Liver (tissue), 9 donors: ENCODE data around the gene LMTK2. TPM values are rescaled to one million over a fixed set of nuclear protein-coding genes. Genes with fewer than 3 reads are reported as not detected.

Experiments used
- DNase-seq: peaks from one replicate; pipeline ENCODE4 v3.0.0-alpha.2; 2017; ENCODE audit warnings: low spot score
- H3K27ac ChIP-seq, 2 donors: one replicate each; pipeline ENCODE4 v1.7.0; 2013; ENCODE audit warnings: inconsistent platforms in 2 of 2, low read length in 2 of 2, control low read depth in 1 of 2, low read depth in 1 of 2, mild to moderate bottlenecking in 1 of 2
- H3K27me3 ChIP-seq, 4 donors: one replicate each; pipeline versions ENCODE4 v1.6.1 to v1.7.0; 2013; ENCODE audit warnings: low read length in 3 of 4, inconsistent platforms in 1 of 4, mild to moderate bottlenecking in 1 of 4, moderate library complexity in 1 of 4; ENCODE audit not compliant: control insufficient read depth in 4 of 4, insufficient read depth in 4 of 4
- H3K36me3 ChIP-seq, 4 donors: one replicate each; pipeline versions ENCODE4 v1.6.1 to v1.7.0; 2013; ENCODE audit warnings: low read length in 3 of 4, mild to moderate bottlenecking in 3 of 4, low read depth in 1 of 4, moderate library complexity in 1 of 4; ENCODE audit not compliant: control insufficient read depth in 4 of 4, insufficient read depth in 3 of 4
- H3K4me1 ChIP-seq, 4 donors: one replicate each; pipeline versions ENCODE4 v1.6.1 to v1.7.0; 2013; ENCODE audit warnings: low read length in 3 of 4, mild to moderate bottlenecking in 3 of 4, moderate library complexity in 1 of 4; ENCODE audit not compliant: control insufficient read depth in 4 of 4, insufficient read depth in 4 of 4
- H3K4me3 ChIP-seq, 3 donors: one replicate each; pipeline versions ENCODE4 v1.6.1 to v1.7.0; 2013; ENCODE audit warnings: low read length in 3 of 3, control low read depth in 1 of 3, low read depth in 1 of 3, mild to moderate bottlenecking in 1 of 3
- H3K9ac ChIP-seq, 2 donors: one replicate each; pipeline ENCODE4 v1.7.0; 2013; ENCODE audit warnings: low read length in 2 of 2, mild to moderate bottlenecking in 2 of 2, moderate library complexity in 2 of 2, control low read depth in 1 of 2, low read depth in 1 of 2
- H3K9me3 ChIP-seq, 4 donors: one replicate each; pipeline versions ENCODE4 v1.6.1 to v1.7.0; 2013; ENCODE audit warnings: low read length in 3 of 4; ENCODE audit not compliant: control insufficient read depth in 4 of 4
- EGR1 ChIP-seq, 2 donors: IDR thresholded peaks; 2 replicates each; pipeline ENCODE4 v1.6.1; 2016 to 2018; ENCODE audit warnings: antibody characterized with exemption in 2 of 2, low read depth in 2 of 2
- FOXA1 ChIP-seq: IDR thresholded peaks from 2 replicates; pipeline ENCODE4 v1.6.1; 2016; ENCODE audit warnings: antibody characterized with exemption
- FOXA2 ChIP-seq: IDR thresholded peaks from 2 replicates; pipeline ENCODE4 v1.6.1; 2016; ENCODE audit warnings: antibody characterized with exemption
- GABPA ChIP-seq, 2 donors: IDR thresholded peaks in 1 of 2; conservative IDR thresholded peaks in 1 of 2; 2 replicates each; pipeline ENCODE4 v1.6.1; 2016; ENCODE audit warnings: antibody characterized with exemption in 2 of 2, mild to moderate bottlenecking in 1 of 2, moderate library complexity in 1 of 2
- HNF4A ChIP-seq, 2 donors: conservative IDR thresholded peaks; 2 replicates each; pipeline ENCODE4 v1.6.1; 2016; ENCODE audit warnings: antibody characterized with exemption in 2 of 2, mild to moderate bottlenecking in 2 of 2
- HNF4G ChIP-seq: IDR thresholded peaks from 2 replicates; pipeline ENCODE4 v1.6.1; 2016; ENCODE audit warnings: antibody characterized with exemption
- JUND ChIP-seq, 2 donors: IDR thresholded peaks; 2 replicates each; pipeline ENCODE4 v1.6.1; 2016; ENCODE audit warnings: antibody characterized with exemption in 2 of 2
- NR2F2 ChIP-seq: IDR thresholded peaks from 2 replicates; pipeline ENCODE4 v1.6.1; 2016; ENCODE audit warnings: antibody characterized with exemption
- RAD21 ChIP-seq, 2 donors: IDR thresholded peaks; 2 replicates each; pipeline ENCODE4 v1.6.1; 2016; ENCODE audit warnings: antibody characterized with exemption in 2 of 2, mild to moderate bottlenecking in 2 of 2
- RXRA ChIP-seq, 2 donors: IDR thresholded peaks; 2 replicates each; pipeline ENCODE4 v1.6.1; 2017 to 2018; ENCODE audit warnings: antibody characterized with exemption in 2 of 2, mild to moderate bottlenecking in 1 of 2
- SP1 ChIP-seq: IDR thresholded peaks from 2 replicates; pipeline ENCODE4 v1.6.1; 2018; ENCODE audit warnings: antibody characterized with exemption, mild to moderate bottlenecking
- TAF1 ChIP-seq: conservative IDR thresholded peaks from 2 replicates; pipeline ENCODE4 v1.6.1; 2016; ENCODE audit warnings: antibody characterized with exemption, mild to moderate bottlenecking
- YY1 ChIP-seq: IDR thresholded peaks from 2 replicates; pipeline ENCODE4 v1.6.1; 2016; ENCODE audit warnings: antibody characterized with exemption, mild to moderate bottlenecking
- WGBS: extraction: QIAGEN DNeasy Blood & Tissue Kit; methylation state at CpG from one replicate; pipeline ENCODE4 v1.1.7; 2013; 5-methylcytosine and 5-hydroxymethylcytosine counted together
- polyA plus RNA-seq, 2 donors: library from polyadenylated mRNA; stranded (reverse) in 1 of 2; unstranded in 1 of 2; fragments of 200-250 nt in 1 of 2; fragments of >200 nt in 1 of 2; fragmentation: Nextera tagmentation in 1 of 2; extraction: Ambion mirVana in 1 of 2; gene quantifications; one replicate each; pipeline versions ENCODE4 v1.2.1 to v1.2.3, GENCODE V29; 2013 to 2015
- total RNA-seq, 2 donors: library from RNA; depleted of rRNA; stranded (reverse); fragments of >200 nt; gene quantifications; one replicate each; pipeline ENCODE4 v1.2.3, GENCODE V29; 2014
- TF ChIP-seq, protein P1 (sequence below): IDR thresholded peaks from 2 replicates; pipeline ENCODE4 v1.6.1; 2016; ENCODE audit warnings: antibody characterized with exemption
- TF ChIP-seq, protein P2 (sequence below): IDR thresholded peaks from 2 replicates; pipeline ENCODE4 v1.6.1; 2016; ENCODE audit warnings: antibody characterized with exemption
- TF ChIP-seq, protein P3 (sequence below): IDR thresholded peaks from 2 replicates; pipeline ENCODE4 v1.6.1; 2016; ENCODE audit warnings: antibody characterized with exemption
- TF ChIP-seq, protein P4 (sequence below): IDR thresholded peaks from 2 replicates; pipeline ENCODE4 v1.6.1; 2016; ENCODE audit warnings: antibody characterized with exemption, mild to moderate bottlenecking
- TF ChIP-seq, protein P5 (sequence below): fragments of 150-350 bp; IDR thresholded peaks from 2 replicates; pipeline ENCODE4 v1.5.1; 2017; ENCODE audit warnings: improper control_type of control experiment, low read depth, low read length; ENCODE audit not compliant: missing input control
- donor health status: healthy.
- donor health status: healthy.
- donor health status: healthy.
- donor health status: healthy.
- donor health status: healthy.

Gene LMTK2
- total and polyA plus RNA-seq, 4 donors: 3.1 to 14.3 (median 9.0) TPM

DNA sequence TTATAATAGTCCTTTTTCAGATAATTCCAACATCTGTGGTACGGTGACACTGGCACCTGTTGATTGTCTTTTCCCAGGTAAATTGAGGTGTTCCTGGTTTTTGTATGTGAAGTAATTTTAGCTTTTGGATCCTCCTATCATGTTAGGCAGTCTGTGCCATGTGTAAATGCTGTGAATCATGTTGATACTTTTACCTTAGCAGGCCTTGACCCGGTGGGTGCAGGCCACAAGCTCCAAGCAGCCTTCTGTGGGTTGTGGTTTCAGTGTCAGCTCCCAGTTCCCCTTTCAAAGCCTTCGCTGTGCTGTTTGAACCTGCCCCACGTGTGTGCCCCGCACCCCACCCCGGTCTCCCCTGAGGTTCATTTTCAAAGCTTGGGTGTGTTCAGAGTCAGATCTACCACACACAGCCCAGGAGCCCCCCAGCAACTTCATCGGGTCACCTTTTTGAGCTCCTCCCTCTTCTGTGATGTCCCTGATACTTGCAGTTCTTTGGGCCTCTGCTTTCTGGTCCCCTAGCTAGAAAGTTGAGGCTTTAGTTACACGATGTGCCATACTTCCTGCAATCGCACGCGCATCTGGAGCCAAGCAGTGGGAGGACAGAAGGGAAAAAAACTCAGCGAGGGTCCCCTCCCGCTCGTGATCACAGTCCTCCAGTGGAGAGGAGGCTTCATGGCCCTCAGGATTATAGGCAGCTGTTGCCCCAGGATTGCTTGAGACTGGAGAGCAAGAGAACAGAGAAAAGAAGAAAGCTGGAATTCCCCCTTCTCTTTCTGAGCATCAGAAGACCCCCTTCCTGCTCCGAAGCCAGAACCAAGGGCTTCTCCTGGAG lies 95.9 kb downstream of the LMTK2 start:
- Histone ChIP-seq H3K9me3 (no peaks in the 10 kb centered on the region), H3K9ac (no peak overlapping the region), H3K4me3 (no peak overlapping the region), H3K27me3 (no peaks in the 10 kb centered on the region), H3K36me3 (peaks cover 4 to 27% (median 10%) of the 10 kb centered on the region in 4 donors), H3K4me1 (no peaks in the 10 kb centered on the region), H3K27ac (peak overlapping the region in 1 of 2 donors; percentile 25)
- 82% methylated on average over 15 of the region's 15 CpGs for WGBS
- TF ChIP-seq JUND (IDR thresholded peaks at IDR 0.05): no peak
- TF ChIP-seq, protein P1, sequence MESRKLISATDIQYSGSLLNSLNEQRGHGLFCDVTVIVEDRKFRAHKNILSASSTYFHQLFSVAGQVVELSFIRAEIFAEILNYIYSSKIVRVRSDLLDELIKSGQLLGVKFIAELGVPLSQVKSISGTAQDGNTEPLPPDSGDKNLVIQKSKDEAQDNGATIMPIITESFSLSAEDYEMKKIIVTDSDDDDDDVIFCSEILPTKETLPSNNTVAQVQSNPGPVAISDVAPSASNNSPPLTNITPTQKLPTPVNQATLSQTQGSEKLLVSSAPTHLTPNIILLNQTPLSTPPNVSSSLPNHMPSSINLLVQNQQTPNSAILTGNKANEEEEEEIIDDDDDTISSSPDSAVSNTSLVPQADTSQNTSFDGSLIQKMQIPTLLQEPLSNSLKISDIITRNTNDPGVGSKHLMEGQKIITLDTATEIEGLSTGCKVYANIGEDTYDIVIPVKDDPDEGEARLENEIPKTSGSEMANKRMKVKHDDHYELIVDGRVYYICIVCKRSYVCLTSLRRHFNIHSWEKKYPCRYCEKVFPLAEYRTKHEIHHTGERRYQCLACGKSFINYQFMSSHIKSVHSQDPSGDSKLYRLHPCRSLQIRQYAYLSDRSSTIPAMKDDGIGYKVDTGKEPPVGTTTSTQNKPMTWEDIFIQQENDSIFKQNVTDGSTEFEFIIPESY: no peak
- TF ChIP-seq SP1: no peak
- no peak for TF ChIP-seq HNF4G
- TF ChIP-seq YY1: no peak
- TF ChIP-seq, protein P2, sequence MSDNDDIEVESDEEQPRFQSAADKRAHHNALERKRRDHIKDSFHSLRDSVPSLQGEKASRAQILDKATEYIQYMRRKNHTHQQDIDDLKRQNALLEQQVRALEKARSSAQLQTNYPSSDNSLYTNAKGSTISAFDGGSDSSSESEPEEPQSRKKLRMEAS: no peak
- TF ChIP-seq GABPA (IDR thresholded peaks at IDR 0.05 in 1 of 2, conservative IDR thresholded peaks at IDR 0.05 in 1 of 2): no peak
- TF ChIP-seq FOXA2: no peak
- TF ChIP-seq NR2F2: no peak
- TF ChIP-seq, protein P3, sequence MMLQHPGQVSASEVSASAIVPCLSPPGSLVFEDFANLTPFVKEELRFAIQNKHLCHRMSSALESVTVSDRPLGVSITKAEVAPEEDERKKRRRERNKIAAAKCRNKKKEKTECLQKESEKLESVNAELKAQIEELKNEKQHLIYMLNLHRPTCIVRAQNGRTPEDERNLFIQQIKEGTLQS: no peak
- peak; percentile 27 for DNase-seq

DNA sequence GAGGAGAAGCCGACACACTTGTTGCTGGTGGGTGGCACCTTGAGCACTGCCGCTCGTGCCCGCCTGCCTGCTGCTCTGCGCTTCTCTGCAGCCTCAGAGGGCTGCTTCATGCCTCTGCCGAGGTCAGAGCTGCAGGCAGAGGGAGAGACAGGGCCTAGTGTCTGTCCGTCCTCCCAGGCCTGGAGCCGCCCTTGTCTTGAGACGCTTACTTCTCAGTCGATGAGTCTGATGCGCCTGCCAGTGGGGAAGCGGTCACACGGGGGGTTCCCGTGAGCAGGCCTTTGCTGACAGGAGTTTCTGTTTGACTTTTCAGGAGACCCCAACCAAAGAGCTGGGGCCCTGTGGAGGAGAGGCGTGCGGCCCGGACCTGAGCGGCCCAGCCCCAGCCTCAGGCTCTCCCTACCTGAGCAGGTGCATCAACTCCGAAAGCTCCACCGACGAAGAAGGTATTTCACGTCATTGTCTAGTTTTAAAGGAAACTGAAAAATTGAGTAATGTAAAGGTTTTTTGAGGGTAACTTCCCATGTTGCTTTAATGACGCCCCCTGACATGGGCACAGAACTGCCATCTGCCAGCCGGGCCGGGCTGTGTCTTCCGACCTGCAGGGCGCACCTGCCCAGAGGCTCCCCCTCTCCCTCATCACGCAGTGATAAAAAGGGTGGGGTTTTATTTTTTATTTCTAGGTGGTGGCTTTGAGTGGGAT lies 96.8 kb downstream of the LMTK2 start:
- no peak overlapping the region for H3K9ac ChIP-seq
- no peaks in the 10 kb centered on the region for H3K27me3 ChIP-seq
- H3K27ac ChIP-seq: no peak overlapping the region
- no peak for DNase-seq
- H3K36me3 ChIP-seq: peaks cover 5 to 27% (median 11%) of the 10 kb centered on the region in 4 donors
- no peak overlapping the region for H3K4me3 ChIP-seq
- TF ChIP-seq HNF4A (conservative IDR thresholded peaks at IDR 0.05) (no peak), HNF4G (no peak), NR2F2 (no peak), RAD21 (IDR thresholded peaks at IDR 0.05) (no peak), FOXA1 (no peak), EGR1 (IDR thresholded peaks at IDR 0.05; ENCODE audit: low read depth in 2 of 2) (no peak), GABPA (IDR thresholded peaks at IDR 0.05 in 1 of 2, conservative IDR thresholded peaks at IDR 0.05 in 1 of 2) (no peak), JUND (IDR thresholded peaks at IDR 0.05) (no peak), YY1 (no peak), TAF1 (no peak), RXRA (IDR thresholded peaks at IDR 0.05) (no peak), SP1 (no peak), FOXA2 (no peak)
- TF ChIP-seq, protein P3: no peak
- TF ChIP-seq, protein P1: no peak
- TF ChIP-seq, protein P2: no peak
- TF ChIP-seq, protein P4, sequence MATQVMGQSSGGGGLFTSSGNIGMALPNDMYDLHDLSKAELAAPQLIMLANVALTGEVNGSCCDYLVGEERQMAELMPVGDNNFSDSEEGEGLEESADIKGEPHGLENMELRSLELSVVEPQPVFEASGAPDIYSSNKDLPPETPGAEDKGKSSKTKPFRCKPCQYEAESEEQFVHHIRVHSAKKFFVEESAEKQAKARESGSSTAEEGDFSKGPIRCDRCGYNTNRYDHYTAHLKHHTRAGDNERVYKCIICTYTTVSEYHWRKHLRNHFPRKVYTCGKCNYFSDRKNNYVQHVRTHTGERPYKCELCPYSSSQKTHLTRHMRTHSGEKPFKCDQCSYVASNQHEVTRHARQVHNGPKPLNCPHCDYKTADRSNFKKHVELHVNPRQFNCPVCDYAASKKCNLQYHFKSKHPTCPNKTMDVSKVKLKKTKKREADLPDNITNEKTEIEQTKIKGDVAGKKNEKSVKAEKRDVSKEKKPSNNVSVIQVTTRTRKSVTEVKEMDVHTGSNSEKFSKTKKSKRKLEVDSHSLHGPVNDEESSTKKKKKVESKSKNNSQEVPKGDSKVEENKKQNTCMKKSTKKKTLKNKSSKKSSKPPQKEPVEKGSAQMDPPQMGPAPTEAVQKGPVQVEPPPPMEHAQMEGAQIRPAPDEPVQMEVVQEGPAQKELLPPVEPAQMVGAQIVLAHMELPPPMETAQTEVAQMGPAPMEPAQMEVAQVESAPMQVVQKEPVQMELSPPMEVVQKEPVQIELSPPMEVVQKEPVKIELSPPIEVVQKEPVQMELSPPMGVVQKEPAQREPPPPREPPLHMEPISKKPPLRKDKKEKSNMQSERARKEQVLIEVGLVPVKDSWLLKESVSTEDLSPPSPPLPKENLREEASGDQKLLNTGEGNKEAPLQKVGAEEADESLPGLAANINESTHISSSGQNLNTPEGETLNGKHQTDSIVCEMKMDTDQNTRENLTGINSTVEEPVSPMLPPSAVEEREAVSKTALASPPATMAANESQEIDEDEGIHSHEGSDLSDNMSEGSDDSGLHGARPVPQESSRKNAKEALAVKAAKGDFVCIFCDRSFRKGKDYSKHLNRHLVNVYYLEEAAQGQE: no peak
- TF ChIP-seq, protein P5, sequence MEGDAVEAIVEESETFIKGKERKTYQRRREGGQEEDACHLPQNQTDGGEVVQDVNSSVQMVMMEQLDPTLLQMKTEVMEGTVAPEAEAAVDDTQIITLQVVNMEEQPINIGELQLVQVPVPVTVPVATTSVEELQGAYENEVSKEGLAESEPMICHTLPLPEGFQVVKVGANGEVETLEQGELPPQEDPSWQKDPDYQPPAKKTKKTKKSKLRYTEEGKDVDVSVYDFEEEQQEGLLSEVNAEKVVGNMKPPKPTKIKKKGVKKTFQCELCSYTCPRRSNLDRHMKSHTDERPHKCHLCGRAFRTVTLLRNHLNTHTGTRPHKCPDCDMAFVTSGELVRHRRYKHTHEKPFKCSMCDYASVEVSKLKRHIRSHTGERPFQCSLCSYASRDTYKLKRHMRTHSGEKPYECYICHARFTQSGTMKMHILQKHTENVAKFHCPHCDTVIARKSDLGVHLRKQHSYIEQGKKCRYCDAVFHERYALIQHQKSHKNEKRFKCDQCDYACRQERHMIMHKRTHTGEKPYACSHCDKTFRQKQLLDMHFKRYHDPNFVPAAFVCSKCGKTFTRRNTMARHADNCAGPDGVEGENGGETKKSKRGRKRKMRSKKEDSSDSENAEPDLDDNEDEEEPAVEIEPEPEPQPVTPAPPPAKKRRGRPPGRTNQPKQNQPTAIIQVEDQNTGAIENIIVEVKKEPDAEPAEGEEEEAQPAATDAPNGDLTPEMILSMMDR: no peak
- WGBS: 95% methylated on average over 28 of the region's 28 CpGs
- H3K9me3 ChIP-seq: no peaks in the 10 kb centered on the region
- H3K4me1 ChIP-seq: no peaks in the 10 kb centered on the region
